Cardiac ventricle fibroblast (primary cell): Measurements from ENCODE around the gene BORCS5. TPM values are rescaled to one million over a fixed set of nuclear protein-coding genes. Genes with fewer than 3 reads are reported as not detected.

ENCODE experiments used
- total RNA-seq: library from RNA; depleted of rRNA; stranded (reverse); fragments of >200 nt; gene quantifications from 2 replicates; pipeline ENCODE4 v1.2.3, GENCODE V29; 2015

The BORCS5 gene
- total RNA-seq: 5.6 and 10.5 TPM in 2 replicates

GRCh38 chr12:12356896-12357718 lies at the start of gene BORCS5:
Gene BORCS5, plus strand, starts transcription at chr12:12357078. Its CDS starts 374 bp downstream, at chr12:12357452.

DNA sequence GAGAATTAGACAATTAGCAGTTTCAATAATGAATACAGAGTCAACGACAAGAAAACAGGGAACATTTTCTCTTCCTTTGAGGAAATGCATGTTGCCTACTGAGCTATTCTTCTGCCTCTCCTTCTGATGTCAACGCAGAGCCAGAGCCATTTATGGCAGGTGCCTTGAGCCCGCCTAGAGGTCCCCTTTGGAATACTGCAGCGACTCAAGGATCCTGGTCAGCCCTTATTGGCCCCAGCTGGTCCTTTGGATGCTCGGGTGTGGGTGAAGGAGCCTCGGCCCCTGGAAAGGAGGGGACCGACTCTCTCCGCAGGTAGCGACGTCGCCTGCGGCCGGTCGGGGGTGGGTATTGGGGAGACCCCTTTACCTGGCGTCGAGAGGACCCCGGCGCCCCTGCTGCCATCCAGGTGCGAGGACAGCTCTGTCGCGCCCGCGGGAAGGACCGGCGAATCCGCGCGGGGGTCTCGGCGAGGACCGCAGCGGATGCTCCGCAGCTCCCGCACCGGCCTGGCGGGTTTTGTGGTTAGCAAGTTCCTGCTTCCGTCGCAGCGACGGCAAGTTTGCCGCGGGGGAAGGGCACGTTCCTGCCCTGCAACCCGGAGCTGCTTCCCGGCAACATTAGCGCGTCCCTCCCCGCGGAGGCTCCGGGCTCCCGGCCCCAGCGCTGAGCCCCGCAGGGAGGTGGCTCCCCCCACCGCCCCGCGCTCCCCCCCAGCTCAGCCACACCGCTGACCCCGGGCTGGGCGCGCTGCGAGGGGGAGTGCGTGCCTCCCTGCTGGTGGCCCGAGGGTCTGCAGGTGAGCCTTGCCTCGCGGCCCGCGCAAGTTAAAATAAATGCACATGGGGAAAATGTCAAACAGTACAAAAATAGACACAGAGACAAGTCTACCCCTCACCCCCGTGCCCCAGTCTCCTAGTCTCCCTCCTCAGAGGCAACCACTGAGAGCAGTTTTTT lies 6.9 kb upstream of the BORCS5 start, which contains the start of gene MANSC1:
MANSC1 (minus strand) TSS at position 532 of the 955 bp plus-strand sequence. CDS start 6,928 bp downstream, outside the sequence.

Other genes with a start within 250 kb of the BORCS5 start
- 16.4 and 25.7 TPM in 2 replicates for gene LRP6, start 90.0 kb upstream of the BORCS5 start, total RNA-seq
- gene MANSC1, start 6.8 kb upstream of the BORCS5 start, total RNA-seq: 6.4 and 9.8 TPM in 2 replicates
- gene DUSP16, start 205.8 kb downstream of the BORCS5 start, total RNA-seq: 4.8 and 5.0 TPM in 2 replicates